Ishikawa (cell line): ENCODE results near the gene GPX4.

Experiments used
- CEBPB ChIP-seq: IDR thresholded peaks from 2 replicates; pipeline ENCODE4 v1.6.1; 2012
- CREB1 ChIP-seq: IDR thresholded peaks from 2 replicates; pipeline ENCODE4 v1.6.1; 2012; ENCODE audit warnings: low read depth
- EGR1 ChIP-seq: IDR thresholded peaks from 2 replicates; pipeline ENCODE4 v1.6.1; 2012
- EP300 ChIP-seq: IDR thresholded peaks from 2 replicates; pipeline ENCODE4 v1.6.1; 2012; ENCODE audit warnings: borderline replicate concordance
- FOXM1 ChIP-seq: IDR thresholded peaks from 2 replicates; pipeline ENCODE4 v1.6.1; 2012; ENCODE audit warnings: low read depth, borderline replicate concordance
- MAX ChIP-seq: IDR thresholded peaks from 2 replicates; pipeline ENCODE4 v1.6.1; 2012
- NFIC ChIP-seq: IDR thresholded peaks from 2 replicates; pipeline ENCODE4 v1.6.1; 2012
- RAD21 ChIP-seq: IDR thresholded peaks from 2 replicates; pipeline ENCODE4 v1.6.1; 2012; ENCODE audit warnings: low read depth
- TAF1 ChIP-seq: IDR thresholded peaks from 2 replicates; pipeline ENCODE4 v1.6.1; 2012; ENCODE audit warnings: low read depth, mild to moderate bottlenecking
- TCF12 ChIP-seq: IDR thresholded peaks from 2 replicates; pipeline ENCODE4 v1.6.1; 2012; ENCODE audit warnings: low read depth
- TEAD4 ChIP-seq: IDR thresholded peaks from 2 replicates; pipeline ENCODE4 v1.6.1; 2012
- USF1 ChIP-seq: IDR thresholded peaks from 2 replicates; pipeline ENCODE4 v1.6.1; 2012
- YY1 ChIP-seq: IDR thresholded peaks from 2 replicates; pipeline ENCODE4 v1.6.1; 2012; ENCODE audit warnings: low read depth
- ZBTB7A ChIP-seq: IDR thresholded peaks from 2 replicates; pipeline ENCODE4 v1.6.1; 2012; ENCODE audit warnings: low read depth
- TF ChIP-seq, protein P1 (sequence below): IDR thresholded peaks from 2 replicates; pipeline ENCODE4 v1.6.1; 2012; ENCODE audit warnings: low read depth, mild to moderate bottlenecking

The GPX4 gene

GRCh38 chr19:1087813-1088415 lies 15.9 kb upstream of the GPX4 start:
- TF ChIP-seq TCF12 = no peak
- no peak for TF ChIP-seq MAX
- TF ChIP-seq ZBTB7A = no peak
- no peak for TF ChIP-seq EGR1
- TF ChIP-seq USF1 = no peak

GRCh38 chr19:1088416-1089010 lies 15.3 kb upstream of the GPX4 start:
- TF ChIP-seq, protein P1, sequence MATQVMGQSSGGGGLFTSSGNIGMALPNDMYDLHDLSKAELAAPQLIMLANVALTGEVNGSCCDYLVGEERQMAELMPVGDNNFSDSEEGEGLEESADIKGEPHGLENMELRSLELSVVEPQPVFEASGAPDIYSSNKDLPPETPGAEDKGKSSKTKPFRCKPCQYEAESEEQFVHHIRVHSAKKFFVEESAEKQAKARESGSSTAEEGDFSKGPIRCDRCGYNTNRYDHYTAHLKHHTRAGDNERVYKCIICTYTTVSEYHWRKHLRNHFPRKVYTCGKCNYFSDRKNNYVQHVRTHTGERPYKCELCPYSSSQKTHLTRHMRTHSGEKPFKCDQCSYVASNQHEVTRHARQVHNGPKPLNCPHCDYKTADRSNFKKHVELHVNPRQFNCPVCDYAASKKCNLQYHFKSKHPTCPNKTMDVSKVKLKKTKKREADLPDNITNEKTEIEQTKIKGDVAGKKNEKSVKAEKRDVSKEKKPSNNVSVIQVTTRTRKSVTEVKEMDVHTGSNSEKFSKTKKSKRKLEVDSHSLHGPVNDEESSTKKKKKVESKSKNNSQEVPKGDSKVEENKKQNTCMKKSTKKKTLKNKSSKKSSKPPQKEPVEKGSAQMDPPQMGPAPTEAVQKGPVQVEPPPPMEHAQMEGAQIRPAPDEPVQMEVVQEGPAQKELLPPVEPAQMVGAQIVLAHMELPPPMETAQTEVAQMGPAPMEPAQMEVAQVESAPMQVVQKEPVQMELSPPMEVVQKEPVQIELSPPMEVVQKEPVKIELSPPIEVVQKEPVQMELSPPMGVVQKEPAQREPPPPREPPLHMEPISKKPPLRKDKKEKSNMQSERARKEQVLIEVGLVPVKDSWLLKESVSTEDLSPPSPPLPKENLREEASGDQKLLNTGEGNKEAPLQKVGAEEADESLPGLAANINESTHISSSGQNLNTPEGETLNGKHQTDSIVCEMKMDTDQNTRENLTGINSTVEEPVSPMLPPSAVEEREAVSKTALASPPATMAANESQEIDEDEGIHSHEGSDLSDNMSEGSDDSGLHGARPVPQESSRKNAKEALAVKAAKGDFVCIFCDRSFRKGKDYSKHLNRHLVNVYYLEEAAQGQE = no peak

- TF ChIP-seq FOXM1 (no peak), EGR1 (no peak), YY1 (no peak), NFIC (no peak), TAF1 (no peak)
Observed at GRCh38 chr19:1089126-1089771, 14.5 kb upstream of the GPX4 start.

DNA sequence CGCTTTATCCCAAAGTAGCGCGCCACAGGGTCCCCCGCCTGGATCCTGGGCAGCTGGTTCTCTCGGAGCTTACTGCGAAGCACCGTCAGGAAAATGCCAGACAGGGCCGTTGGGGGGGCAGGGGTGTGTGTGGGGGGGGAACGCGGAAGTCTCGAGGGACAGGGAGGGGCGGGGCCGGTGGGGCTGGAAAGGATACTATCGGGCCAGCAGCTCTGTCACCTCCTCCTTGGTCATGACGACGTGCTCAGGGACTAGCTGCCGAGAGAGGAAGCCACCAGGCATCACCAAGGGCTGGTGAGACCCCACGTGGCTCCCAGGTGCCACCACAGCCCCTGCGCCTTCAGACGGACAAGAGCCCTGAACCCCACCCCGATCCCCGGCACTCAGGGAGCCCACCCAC lies 13.9 kb upstream of the GPX4 start:
- TF ChIP-seq NFIC (no peak), FOXM1 (no peak), TAF1 (no peak), EGR1 (no peak), TCF12 (no peak), CEBPB (no peak), USF1 (no peak), TEAD4 (no peak), MAX (no peak), ZBTB7A (no peak), RAD21 (no peak), YY1 (no peak), CREB1 (no peak), EP300 (no peak)
- TF ChIP-seq, protein P1 = no peak

DNA sequence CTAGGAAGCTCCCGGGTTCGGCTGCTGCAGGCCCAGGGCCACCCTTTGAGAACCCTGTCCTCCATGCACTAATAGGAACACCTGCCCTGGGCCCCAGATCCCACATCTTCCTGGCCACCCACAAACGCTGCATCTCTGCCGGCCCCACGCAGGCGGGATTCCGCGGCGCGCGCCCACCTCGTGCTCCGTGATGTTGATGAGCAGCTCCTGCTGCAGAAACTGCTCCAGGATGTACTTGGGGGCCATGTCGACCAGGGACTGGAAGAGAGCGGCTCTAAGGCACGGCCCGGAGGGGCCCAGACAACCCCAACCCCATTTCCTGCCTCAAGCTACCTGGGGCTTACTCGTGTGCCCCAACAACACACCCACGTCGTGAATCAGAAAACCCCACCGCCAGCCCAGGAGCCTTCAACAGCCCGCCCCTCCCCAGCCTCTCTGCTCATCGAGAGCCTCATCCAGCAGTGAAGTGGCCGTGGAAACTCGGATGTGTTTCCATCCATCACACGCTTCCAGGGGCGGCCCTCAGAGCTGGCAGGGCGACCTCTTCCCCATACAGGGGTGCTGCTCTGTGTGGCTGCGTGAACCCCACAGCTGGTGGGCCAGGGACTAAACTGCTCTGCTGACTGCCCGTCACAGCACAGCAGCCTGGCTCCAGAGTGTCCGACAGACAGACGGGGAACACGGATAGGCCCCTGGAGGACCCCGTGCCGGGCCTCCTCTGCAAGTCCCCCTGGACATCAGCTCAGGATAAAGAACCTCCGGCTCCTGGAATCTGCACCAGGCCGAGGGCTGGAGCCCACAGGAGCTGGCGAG lies 12.9 kb upstream of the GPX4 start:
- TF ChIP-seq USF1 = no peak
- TF ChIP-seq TEAD4 = no peak
- no peak for TF ChIP-seq EGR1
- no peak for TF ChIP-seq ZBTB7A
- TF ChIP-seq FOXM1 = no peak
- no peak for TF ChIP-seq CREB1
- no peak for TF ChIP-seq NFIC
- TF ChIP-seq, protein P1 = no peak
- no peak for TF ChIP-seq RAD21
- no peak for TF ChIP-seq TCF12
- TF ChIP-seq TAF1 = no peak
- TF ChIP-seq EP300 = no peak
- no peak for TF ChIP-seq CEBPB
- TF ChIP-seq YY1 = no peak
